ENCODE results near the gene ARL15. TPM values are rescaled to one million over a fixed set of nuclear protein-coding genes. Genes with fewer than 3 reads are reported as not detected.

The ARL15 gene
- total RNA-seq, 2 donors from 2014 or later = 14.3 to 24.1 TPM

GRCh38 chr5:54159153-54159892 lies 151.1 kb downstream of the ARL15 start:
- TF ChIP-seq CTCF (IDR thresholded peaks at IDR 0.05) (no peak), POLR2A (IDR thresholded peaks at IDR 0.05) (no peak)
- no peak for DNase-seq
- intact Hi-C loops (cut with DNase I) = no loop called here
- H3K27ac ChIP-seq = no peak overlapping the region
- no peak overlapping the region for H3K4me3 ChIP-seq
- H3K27me3 ChIP-seq = no peaks in the 10 kb centered on the region
- H3K36me3 ChIP-seq (replicated peaks in 1 of 2; ENCODE audit: insufficient read depth in 1 of 2, low read depth in 2 of 2) = no peaks in the 10 kb centered on the region
- WGBS, 2 donors = 77 to 87% methylated on average over 4 of the region's 4 CpGs
- no peaks in the 10 kb centered on the region for H3K9me3 ChIP-seq
- no peak for ATAC-seq
- no peaks in the 10 kb centered on the region for H3K4me1 ChIP-seq

- Histone ChIP-seq H3K27me3 (no peaks in the 10 kb centered on the region), H3K9me3 (no peaks in the 10 kb centered on the region), H3K4me3 (no peak overlapping the region), H3K27ac (no peak overlapping the region), H3K4me1 (no peaks in the 10 kb centered on the region), H3K36me3 (replicated peaks in 1 of 2; ENCODE audit: insufficient read depth in 1 of 2, low read depth in 2 of 2) (no peaks in the 10 kb centered on the region)
- WGBS, 2 donors = 87 to 90% methylated on average over 1 of the region's 1 CpG
- TF ChIP-seq POLR2A (IDR thresholded peaks at IDR 0.05) = no peak
- TF ChIP-seq CTCF (IDR thresholded peaks at IDR 0.05) = no peak
- no peak for DNase-seq
- intact Hi-C loops (cut with DNase I) = no loop called here
- no peak for ATAC-seq
Measured at GRCh38 chr5:54156577-54156976, 153.8 kb downstream of the ARL15 start.

GRCh38 chr5:54150841-54151240 lies 159.5 kb downstream of the ARL15 start:
- TF ChIP-seq POLR2A (IDR thresholded peaks at IDR 0.05) = no peak
- no peak for TF ChIP-seq CTCF (IDR thresholded peaks at IDR 0.05)
- 67 to 95% methylated on average over 1 of the region's 1 CpG for WGBS, 2 donors
- Histone ChIP-seq H3K4me1 (no peaks in the 10 kb centered on the region), H3K4me3 (no peak overlapping the region), H3K36me3 (replicated peaks in 1 of 2; ENCODE audit: insufficient read depth in 1 of 2, low read depth in 2 of 2) (no peaks in the 10 kb centered on the region), H3K9me3 (no peaks in the 10 kb centered on the region), H3K27ac (no peak overlapping the region), H3K27me3 (no peaks in the 10 kb centered on the region)
- ATAC-seq = no peak
- no peak for DNase-seq
- intact Hi-C loops (cut with DNase I) = no loop called here

GRCh38 chr5:54148858-54149257 lies 161.5 kb downstream of the ARL15 start:
- 86 to 94% methylated on average over 2 of the region's 2 CpGs for WGBS, 2 donors
- no peaks in the 10 kb centered on the region for H3K4me1 ChIP-seq
- H3K36me3 ChIP-seq (replicated peaks in 1 of 2; ENCODE audit: insufficient read depth in 1 of 2, low read depth in 2 of 2) = no peaks in the 10 kb centered on the region
- no peak for DNase-seq
- ATAC-seq = no peak
- H3K9me3 ChIP-seq = no peaks in the 10 kb centered on the region
- no peak overlapping the region for H3K27ac ChIP-seq
- TF ChIP-seq CTCF (IDR thresholded peaks at IDR 0.05) = no peak
- no peak for TF ChIP-seq POLR2A (IDR thresholded peaks at IDR 0.05)
- intact Hi-C loops (cut with DNase I) = no loop called here
- H3K27me3 ChIP-seq = no peaks in the 10 kb centered on the region
- H3K4me3 ChIP-seq = no peak overlapping the region
